OCI-LY7 (cell line): ENCODE results near the gene MRPL50.

ENCODE experiments used
- CTCF ChIP-seq: fragments of 200-600 bp; sonication (generic); conservative IDR thresholded peaks from 2 replicates; pipeline ENCODE4 v1.5.1; 2014; ENCODE audit warnings: mild to moderate bottlenecking, antibody characterized with exemption, low read length, moderate library complexity, mixed read lengths
- EZH2phosphoT487 ChIP-seq: fragments of 200-600 bp; sonication (generic); IDR thresholded peaks from 2 replicates; pipeline ENCODE4 v1.6.1; 2018; ENCODE audit warnings: low read depth, borderline replicate concordance, mild to moderate bottlenecking, mixed run types, antibody characterized with exemption, low read length, moderate library complexity, mixed read lengths

- TF ChIP-seq CTCF (no peak), EZH2phosphoT487 (no peak)
Measured at GRCh38 chr9:101432171-101432570, 33.8 kb upstream of the MRPL50 start.
